HS-5 (cell line): ENCODE data around the gene SLC4A3.

ENCODE experiments used
- DNase-seq: peaks from one replicate; pipeline ENCODE4 v3.0.0-alpha.2; 2012; ENCODE audit warnings: low read depth

The SLC4A3 gene

GRCh38 chr2:219633276-219634065 lies 6.0 kb downstream of the SLC4A3 start:
- DNase-seq, result no peak

- DNase-seq, result no peak
Measured at GRCh38 chr2:219634171-219634940, 6.9 kb downstream of the SLC4A3 start.

- no peak for DNase-seq
Measured at GRCh38 chr2:219634951-219635751, 7.7 kb downstream of the SLC4A3 start.

GRCh38 chr2:219636144-219636915 lies 8.9 kb downstream of the SLC4A3 start:
- DNase-seq, result no peak

GRCh38 chr2:219636941-219637841 lies 9.8 kb downstream of the SLC4A3 start:
- DNase-seq, result no peak

- no peak for DNase-seq
Measured at GRCh38 chr2:219637842-219638185, 10.4 kb downstream of the SLC4A3 start.

- DNase-seq, result no peak
Measured at GRCh38 chr2:219638217-219638947, 11.0 kb downstream of the SLC4A3 start.

- no peak for DNase-seq
Measured at GRCh38 chr2:219638948-219639755, 11.7 kb downstream of the SLC4A3 start.

- DNase-seq, result no peak
Measured at GRCh38 chr2:219641390-219642068, 14.1 kb downstream of the SLC4A3 start.

- DNase-seq, result no peak
Measured at GRCh38 chr2:219642069-219642454, 14.6 kb downstream of the SLC4A3 start.

- DNase-seq, result peak; percentile 77
Measured at GRCh38 chr2:219642465-219643083, 15.1 kb downstream of the SLC4A3 start.

GRCh38 chr2:219643084-219643473 lies 15.6 kb downstream of the SLC4A3 start:
- DNase-seq, result no peak

GRCh38 chr2:219643788-219644398 lies 16.5 kb downstream of the SLC4A3 start:
- DNase-seq, result no peak

- DNase-seq, result no peak
Measured at GRCh38 chr2:219644801-219645480, 17.5 kb downstream of the SLC4A3 start.

- DNase-seq, result peak; percentile 71
Measured at GRCh38 chr2:219645631-219646527, 18.4 kb downstream of the SLC4A3 start.

GRCh38 chr2:219648176-219648575 lies 20.7 kb downstream of the SLC4A3 start:
- DNase-seq, result no peak
